K562 (cell line): ENCODE data around the gene GALNT16. TPM values are rescaled to one million over a fixed set of nuclear protein-coding genes. Genes with fewer than 3 reads are reported as not detected.

ENCODE experiments used
- ATAC-seq: fragments of 200-7000 bp; cut with Tn5 transposase; 3 replicates; pipeline ENCODE4 v1.9.1; 2020; ENCODE audit warnings: moderate library complexity
- BruUV-seq: library from RNA; stranded (reverse); fragments of 400-500 nt; replicated peaks from 2 replicates; lab custom pipeline; 2021; lab: Mats Ljungman, UMichigan
- CTCF ChIA-PET: fragments of 300-600 bp; formaldehyde crosslinking; extraction: SDS; loops from one replicate; lab custom pipeline; 2021; ENCODE audit warnings: low intra/inter-chr PET ratio; lab: Yijun Ruan, JAX
- POLR2A ChIA-PET: fragments of 300-600, 350-650 bp; sonication (Branson Sonifier 250); formaldehyde crosslinking; extraction: SDS; loops from one replicate; lab custom pipeline; 2021; ENCODE audit warnings: antibody characterized with exemption, inconsistent platforms; lab: Yijun Ruan, JAX
- DNase-seq, 4 experiments: peaks; one replicate each; pipeline versions ENCODE4 v3.0.0 to v3.0.0-alpha.2; 2011 to 2018; ENCODE audit warnings: low spot score in 3 of 4, mixed read lengths in 3 of 4; ENCODE audit errors: extremely low read depth in 1 of 4
- FAIRE-seq: peaks from 2 replicates; lab custom pipeline; 2011; peaks lifted over from hg19 to GRCh38; lab: Jason Lieb, UNC
- H2AFZ ChIP-seq: 2 replicates; pipeline ENCODE4 v1.6.0; 2011; ENCODE audit warnings: low read depth, low read length, control low read depth, inconsistent platforms
- H3K27ac ChIP-seq: fragments of 200-600 bp; 3 replicates; pipeline ENCODE4 v1.8.0; 2011; ENCODE audit warnings: low read depth, mild to moderate bottlenecking, control low read depth, inconsistent platforms, low read length, moderate library complexity, mixed read lengths; ENCODE audit errors: extremely low read depth
- H3K27me3 ChIP-seq, 2 experiments: fragments of 300-600 bp in 1 of 2; 2 replicates in 1 of 2; 3 replicates in 1 of 2; pipeline versions ENCODE4 v1.6.0 to v1.8.0; 2011; ENCODE audit warnings: inconsistent platforms in 2 of 2, low read length in 2 of 2, mild to moderate bottlenecking in 1 of 2, mixed read lengths in 1 of 2, moderate library complexity in 1 of 2; ENCODE audit not compliant: control insufficient read depth in 2 of 2, insufficient read depth in 2 of 2
- H3K36me3 ChIP-seq: fragments of 300-600 bp; 3 replicates; pipeline ENCODE4 v1.8.0; 2011; ENCODE audit warnings: mild to moderate bottlenecking, low read length, inconsistent platforms; ENCODE audit not compliant: control insufficient read depth, insufficient read depth
- H3K4me1 ChIP-seq, 2 experiments: fragments of 200-600 bp in 1 of 2; replicated peaks in 1 of 2; 2 replicates in 1 of 2; 3 replicates in 1 of 2; pipeline versions ENCODE4 v1.5.1 to v1.8.0; 2011; ENCODE audit warnings: inconsistent platforms in 2 of 2, low read length in 2 of 2, mild to moderate bottlenecking in 1 of 2, mixed read lengths in 1 of 2, moderate library complexity in 1 of 2; ENCODE audit not compliant: control insufficient read depth in 2 of 2, insufficient read depth in 2 of 2
- H3K4me2 ChIP-seq: 2 replicates; pipeline ENCODE4 v1.6.1; 2011; ENCODE audit warnings: low read length, control low read depth, inconsistent platforms, mixed read lengths; ENCODE audit not compliant: insufficient read depth
- H3K4me3 ChIP-seq: fragments of 200-600 bp; sonication (generic), shearing (Covaris generic); 2 replicates; pipeline ENCODE4 v1.5.1; 2016; ENCODE audit warnings: control low read depth, inconsistent platforms
- H3K79me2 ChIP-seq: fragments of 200-600 bp; 3 replicates; pipeline ENCODE4 v1.8.0; 2011; ENCODE audit warnings: low read length, inconsistent platforms; ENCODE audit not compliant: control insufficient read depth, insufficient read depth
- H3K9ac ChIP-seq, 2 experiments: 2 replicates each; pipeline versions ENCODE4 v1.6.0 to v1.6.1; 2011; ENCODE audit warnings: low read depth in 2 of 2, low read length in 2 of 2, control low read depth in 1 of 2, inconsistent platforms in 1 of 2, mild to moderate bottlenecking in 1 of 2, mixed read lengths in 1 of 2; ENCODE audit not compliant: insufficient read depth in 1 of 2
- H3K9me1 ChIP-seq: one replicate; pipeline ENCODE4 v1.6.0; 2011; ENCODE audit warnings: inconsistent platforms, mild to moderate bottlenecking, low read length, moderate library complexity; ENCODE audit not compliant: control insufficient read depth, insufficient read depth
- H3K9me3 ChIP-seq: replicated peaks from 2 replicates; pipeline ENCODE4 v1.5.1; 2011; ENCODE audit warnings: low read depth, low read length, inconsistent platforms; ENCODE audit not compliant: control insufficient read depth, insufficient read depth
- H4K20me1 ChIP-seq: replicated peaks from 2 replicates; pipeline ENCODE4 v1.6.1; 2011; ENCODE audit warnings: low read length, inconsistent platforms, mixed read lengths; ENCODE audit not compliant: control insufficient read depth, insufficient read depth
- CXXC5 ChIP-seq: fragments of 250-450 bp; sonication (Bioruptor Pico); IDR thresholded peaks from 2 replicates; pipeline ENCODE4 v1.8.0; 2022; ENCODE audit warnings: inconsistent platforms, mild to moderate bottlenecking, moderate library complexity
- GABPA ChIP-seq: fragments of 200-800 bp; sonication (Bioruptor generic); conservative IDR thresholded peaks from 2 replicates; pipeline ENCODE4 v1.6.1; 2016; ENCODE audit warnings: low read depth, missing genetic modification characterization, missing compliant biosample characterization
- HDAC8 ChIP-seq: fragments of 450-650 bp; IDR thresholded peaks from 2 replicates; pipeline ENCODE4 v1.6.1; 2016; ENCODE audit warnings: mild to moderate bottlenecking, missing genetic modification characterization, moderate library complexity, missing compliant biosample characterization
- HNRNPUL1 ChIP-seq: fragments of 200-400 bp; formaldehyde crosslinking; IDR thresholded peaks from 2 replicates; pipeline ENCODE4 v1.6.1; 2017; ENCODE audit warnings: low read length
- IRF2 ChIP-seq: sonication (generic); formaldehyde crosslinking; IDR thresholded peaks from 2 replicates; pipeline ENCODE4 v1.8.1; 2022; ENCODE audit warnings: mild to moderate bottlenecking, missing genetic modification reagents
- KAT7 ChIP-seq: sonication (generic); formaldehyde crosslinking; IDR thresholded peaks from 2 replicates; pipeline ENCODE4 v1.8.0; 2022; ENCODE audit warnings: missing genetic modification reagents, mild to moderate bottlenecking, borderline replicate concordance
- MEF2D ChIP-seq: conservative IDR thresholded peaks from 2 replicates; pipeline ENCODE4 v1.6.1; 2016; ENCODE audit warnings: low read depth, missing genetic modification characterization, missing compliant biosample characterization
- NCOA1 ChIP-seq: fragments of 450-650 bp; IDR thresholded peaks from 2 replicates; pipeline ENCODE4 v1.6.1; 2016; ENCODE audit warnings: low read depth
- NR2C1 ChIP-seq, 2 experiments: fragments of 450-650 bp; IDR thresholded peaks; 2 replicates each; pipeline ENCODE4 v1.6.1; 2017; ENCODE audit warnings: mild to moderate bottlenecking in 2 of 2, antibody characterized with exemption in 1 of 2, inconsistent platforms in 1 of 2, missing compliant biosample characterization in 1 of 2, missing genetic modification characterization in 1 of 2
- TARDBP ChIP-seq: fragments of 450-650 bp; IDR thresholded peaks from 2 replicates; pipeline ENCODE4 v1.6.1; 2016
- TBL1XR1 ChIP-seq, 2 experiments: IDR thresholded peaks; 2 replicates each; pipeline ENCODE4 v1.6.1; 2012; ENCODE audit warnings: improper control_type of control experiment in 2 of 2, low read length in 2 of 2, mild to moderate bottlenecking in 1 of 2
- TCF7L2 ChIP-seq: fragments of 150-350 bp; IDR thresholded peaks from 2 replicates; pipeline ENCODE4 v1.6.1; 2016; ENCODE audit warnings: low read depth, mild to moderate bottlenecking, low read length, moderate library complexity
- TSHZ1 ChIP-seq: fragments of 250-450 bp; sonication (Bioruptor Pico); IDR thresholded peaks from 2 replicates; pipeline ENCODE4 v1.4.0; 2020; ENCODE audit warnings: mild to moderate bottlenecking, moderate library complexity
- U2AF2 ChIP-seq: fragments of 200-400 bp; formaldehyde crosslinking; optimal IDR thresholded peaks from 2 replicates; pipeline ENCODE3; 2017; ENCODE audit warnings: low read depth, mild to moderate bottlenecking, low read length
- ZFP91 ChIP-seq: sonication (generic); formaldehyde crosslinking; IDR thresholded peaks from 2 replicates; pipeline ENCODE4 v1.8.0; 2022; ENCODE audit warnings: mild to moderate bottlenecking, missing genetic modification reagents
- ZFPM2 ChIP-seq: fragments of 250-450 bp; sonication (Bioruptor Pico); IDR thresholded peaks from 2 replicates; pipeline ENCODE4 v1.5.1; 2022; ENCODE audit warnings: mild to moderate bottlenecking
- ZZZ3 ChIP-seq: fragments of 450-650 bp; IDR thresholded peaks from 2 replicates; pipeline ENCODE4 v1.6.1; 2016; ENCODE audit warnings: antibody characterized with exemption, mild to moderate bottlenecking, moderate library complexity
- WGBS: fragments of 100-300 bp; shearing (Covaris generic); methylation state at CpG from one replicate; pipeline ENCODE4 v1.1.6; 2016; ENCODE audit warnings: low coverage, mixed read lengths; ENCODE audit not compliant: insufficient coverage; ENCODE audit errors: missing lambda C conversion rate; 5-methylcytosine and 5-hydroxymethylcytosine counted together
- in situ Hi-C: fragments of 300-500 bp; cut with MboI; formaldehyde crosslinking; loops from 4 replicates; pipeline ENCODE4 v1.15.0; 2018; ENCODE audit warnings: inconsistent platforms, mixed read lengths
- intact Hi-C: fragments of 100-400 bp; cut with micrococcal nuclease; formaldehyde crosslinking; loops from 2 replicates; pipeline ENCODE4 v1.14.2; 2022
- polyA plus RNA-seq, 8 experiments: library from polyadenylated mRNA; depleted of rRNA in 4 of 8; stranded (reverse) in 5 of 8; unstranded in 3 of 8; fragments of >200 nt; fragmentation: Nextera tagmentation in 2 of 8; fragmentation: Illumina TruSeq in 1 of 8; extraction: Ambion mirVana in 2 of 8; extraction: Trizol in 1 of 8; gene quantifications; 2 replicates each; pipeline versions ENCODE4 v1.2.1 to v1.2.3, GENCODE V29; 2011 to 2014; ENCODE audit warnings: inconsistent platforms in 1 of 8, missing spikeins in 1 of 8
- total RNA-seq, 7 experiments: library from RNA; depleted of rRNA in 6 of 7; stranded (reverse); fragments of >200 nt in 6 of 7; fragmentation: Illumina TruSeq in 2 of 7; extraction: Trizol in 2 of 7; gene quantifications; 2 replicates each; pipeline versions ENCODE4 v1.2.1 to v1.2.3, GENCODE V29; 2011 to 2021; ENCODE audit warnings: low replicate concordance in 1 of 7

The GALNT16 gene
- total and polyA plus RNA-seq, 9 of the 15 experiments (the other 6 are each of a cell fraction or from before 2014, with no cell fraction given): not detected

GRCh38 chr14:69237142-69237541 lies 22.8 kb upstream of the GALNT16 start:
- BruUV-seq: no TSS peak
- CTCF ChIA-PET: no interaction called here
- Histone ChIP-seq H3K4me3 (no peak overlapping the region), H3K27ac (no peak overlapping the region), H3K9me3 (no peaks in the 10 kb centered on the region), H3K9ac (no peak overlapping the region), H3K4me1 (peaks cover 3% of the 10 kb centered on the region in 2 experiments; a peak in 1 of 5 replicates), H3K4me2 (no peak overlapping the region), H3K27me3 (no peaks in the 10 kb centered on the region)
- WGBS: 80% methylated on average over 1 of the region's 1 CpG
- FAIRE-seq: no peak
- TF ChIP-seq TCF7L2 (no peak), TBL1XR1 (IDR thresholded peaks at IDR 0.05; ENCODE audit: low read length in 2 of 2) (no peak), NCOA1 (no peak), TSHZ1 (CRISPR knock-in tag) (no peak), KAT7 (no peak), GABPA (no peak), ZZZ3 (no peak), U2AF2 (no peak), ZFP91 (CRISPR knock-in tag) (no peak), NR2C1 (IDR thresholded peaks at IDR 0.05) (no peak), NR2C1 (tag; IDR thresholded peaks at IDR 0.05) (no peak), CXXC5 (CRISPR knock-in tag) (no peak), IRF2 (CRISPR knock-in tag) (no peak), HDAC8 (tag) (no peak), HNRNPUL1 (no peak), ZFPM2 (no peak), TARDBP (no peak), MEF2D (no peak)
- TF ChIP-seq, all 486 proteins: peak for 0
- H3K9me1 ChIP-seq: no peaks in the 10 kb centered on the region
- no peak overlapping the region for H2AFZ ChIP-seq
- intact Hi-C loops: no loop called here
- no peaks in the 10 kb centered on the region for H3K79me2 ChIP-seq
- POLR2A ChIA-PET: no interaction called here
- peaks cover 5% of the 10 kb centered on the region; the same call in 1 of the 3 replicates for H3K36me3 ChIP-seq
- H4K20me1 ChIP-seq: no peaks in the 10 kb centered on the region
- ATAC-seq (no peak), DNase-seq (no peak)
- in situ Hi-C loops: no loop called here
